ENCODE results near the gene UNC5CL. TPM values are rescaled to one million over a fixed set of nuclear protein-coding genes. Genes with fewer than 3 reads are reported as not detected.

UNC5CL gene
- polyA plus RNA-seq, 1 donor = 8.4 TPM

DNA sequence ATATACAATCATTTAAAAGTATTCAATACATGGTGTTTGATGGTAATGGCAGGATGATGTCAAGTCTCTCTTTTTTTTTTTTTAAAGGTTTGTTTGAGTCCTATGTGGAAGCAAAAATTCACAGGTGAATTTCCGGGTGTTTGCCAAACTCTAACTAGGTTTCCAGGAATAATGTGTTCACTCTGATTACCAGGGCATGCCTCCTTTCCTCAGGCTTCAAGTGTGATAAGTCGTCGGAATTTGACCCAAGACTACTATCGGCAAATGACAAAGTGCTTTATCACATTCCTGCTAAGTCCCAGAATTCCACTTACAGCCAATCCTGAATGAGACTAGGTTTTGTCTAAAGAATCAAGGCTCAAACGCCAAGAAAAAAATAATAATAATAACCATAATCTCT lies 25.8 kb upstream of the UNC5CL start:
- DNase-seq = no peak

- no peak for DNase-seq
These were observed 24.9 kb upstream of the UNC5CL start for GRCh38 chr6:41063884-41064285.

DNA sequence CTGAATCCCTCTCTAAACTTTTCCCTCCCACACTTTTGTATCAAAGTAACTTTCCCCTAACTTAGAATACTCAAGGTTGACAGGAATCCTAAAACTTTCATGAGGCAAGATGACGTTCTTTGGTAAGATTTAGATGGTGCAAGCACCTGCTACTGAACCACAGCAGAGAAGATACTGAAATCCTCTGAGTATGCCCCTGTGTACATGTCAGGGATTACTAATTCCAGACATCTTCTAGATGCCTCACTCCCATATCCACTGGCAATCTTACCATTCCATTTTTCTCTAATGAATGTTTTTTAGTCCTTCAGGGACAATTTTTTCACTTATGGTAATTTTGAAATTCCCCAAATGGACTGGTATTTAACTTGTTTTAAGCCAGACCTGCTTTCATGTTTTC lies 23.0 kb upstream of the UNC5CL start:
- DNase-seq = no peak

- DNase-seq = no peak
These were observed 22.2 kb upstream of the UNC5CL start for GRCh38 chr6:41061196-41061726.

- DNase-seq = no peak
These were observed 20.5 kb upstream of the UNC5CL start for GRCh38 chr6:41059556-41059955.

DNA sequence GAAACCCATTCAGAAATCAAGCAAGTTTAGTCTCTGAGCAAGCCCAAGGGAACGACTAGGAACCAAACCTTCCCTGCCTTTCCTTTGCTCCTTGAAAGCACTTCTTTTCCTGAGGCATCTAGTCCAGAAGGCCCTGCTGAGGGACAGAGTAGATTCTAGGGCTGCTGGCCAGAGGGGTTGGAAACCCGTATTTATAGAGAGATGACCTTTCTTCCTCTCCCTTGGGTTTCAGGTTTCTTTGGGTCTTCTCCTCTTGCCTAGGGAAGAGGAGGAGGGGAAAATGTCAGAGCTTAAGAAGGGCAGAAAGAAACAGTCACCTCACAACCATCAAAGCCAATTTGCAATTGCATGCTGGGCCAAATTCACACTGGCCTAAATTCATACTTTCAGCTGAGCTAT lies 19.8 kb upstream of the UNC5CL start:
- no peak for DNase-seq

- DNase-seq = no peak
These were observed 17.9 kb upstream of the UNC5CL start for GRCh38 chr6:41056768-41057490.

GRCh38 chr6:41055149-41055548 lies 16.1 kb upstream of the UNC5CL start:
- no peak for DNase-seq

GRCh38 chr6:41054511-41054910 lies 15.5 kb upstream of the UNC5CL start:
- no peak for DNase-seq

DNA sequence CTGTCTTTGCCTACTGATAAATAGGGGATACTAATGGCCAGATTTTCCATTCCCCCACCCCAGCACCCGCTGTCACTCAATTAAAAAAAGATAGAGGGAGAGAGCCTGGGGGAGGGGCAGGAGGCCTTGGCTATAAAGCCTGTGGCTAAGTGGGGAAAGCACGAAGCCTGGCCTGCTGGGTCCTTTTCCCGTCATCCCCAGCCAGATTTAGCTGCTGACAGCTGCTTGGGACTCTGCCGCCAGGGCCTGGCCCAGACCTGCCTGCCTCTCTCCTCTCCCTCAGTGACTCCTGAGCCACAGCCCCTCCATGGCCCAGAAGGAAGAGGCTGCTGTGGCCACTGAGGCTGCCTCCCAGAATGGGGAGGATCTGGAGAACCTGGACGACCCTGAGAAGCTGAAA lies 14.0 kb upstream of the UNC5CL start, which contains the start of gene APOBEC2:
TSS of gene APOBEC2 (plus strand) at position 162 of the 400 bp plus-strand sequence. CDS start at position 308, 146 bp downstream.
- DNase-seq = no peak

- no peak for DNase-seq
These were observed 12.9 kb upstream of the UNC5CL start for GRCh38 chr6:41051873-41052272.

- DNase-seq = no peak
These were observed 11.5 kb upstream of the UNC5CL start for GRCh38 chr6:41050536-41050935.

GRCh38 chr6:41049955-41050354 lies 10.9 kb upstream of the UNC5CL start:
- no peak for DNase-seq

GRCh38 chr6:41049521-41049920 lies 10.5 kb upstream of the UNC5CL start:
- no peak for DNase-seq

GRCh38 chr6:41047745-41048732 lies 9.0 kb upstream of the UNC5CL start:
- DNase-seq = no peak

- DNase-seq = no peak
These were observed 8.3 kb upstream of the UNC5CL start for GRCh38 chr6:41047306-41047705.

- no peak for DNase-seq
These were observed 7.1 kb upstream of the UNC5CL start for GRCh38 chr6:41046084-41046483.

DNA sequence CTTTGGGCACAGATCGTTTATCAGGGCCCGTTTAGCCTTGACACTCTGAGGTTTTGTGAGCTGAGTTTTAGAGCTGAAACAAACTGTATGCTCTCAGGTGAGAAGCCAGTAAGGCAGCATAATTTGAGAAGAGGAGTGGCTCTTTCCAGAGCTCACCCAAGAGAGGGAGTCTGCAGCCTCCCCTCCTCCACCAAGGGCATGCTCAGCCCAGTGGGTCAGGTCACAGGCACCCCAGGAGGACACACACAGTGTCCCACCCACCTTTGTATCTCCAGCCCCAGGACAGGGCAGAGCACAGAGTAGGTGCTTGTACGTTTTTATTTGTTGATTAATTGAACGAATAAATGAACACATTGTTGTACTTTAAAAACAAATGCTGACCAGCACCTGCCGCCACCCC lies 6.6 kb upstream of the UNC5CL start:
- DNase-seq = no peak

- DNase-seq = no peak
These were observed 4.1 kb upstream of the UNC5CL start for GRCh38 chr6:41043151-41043550.

DNA sequence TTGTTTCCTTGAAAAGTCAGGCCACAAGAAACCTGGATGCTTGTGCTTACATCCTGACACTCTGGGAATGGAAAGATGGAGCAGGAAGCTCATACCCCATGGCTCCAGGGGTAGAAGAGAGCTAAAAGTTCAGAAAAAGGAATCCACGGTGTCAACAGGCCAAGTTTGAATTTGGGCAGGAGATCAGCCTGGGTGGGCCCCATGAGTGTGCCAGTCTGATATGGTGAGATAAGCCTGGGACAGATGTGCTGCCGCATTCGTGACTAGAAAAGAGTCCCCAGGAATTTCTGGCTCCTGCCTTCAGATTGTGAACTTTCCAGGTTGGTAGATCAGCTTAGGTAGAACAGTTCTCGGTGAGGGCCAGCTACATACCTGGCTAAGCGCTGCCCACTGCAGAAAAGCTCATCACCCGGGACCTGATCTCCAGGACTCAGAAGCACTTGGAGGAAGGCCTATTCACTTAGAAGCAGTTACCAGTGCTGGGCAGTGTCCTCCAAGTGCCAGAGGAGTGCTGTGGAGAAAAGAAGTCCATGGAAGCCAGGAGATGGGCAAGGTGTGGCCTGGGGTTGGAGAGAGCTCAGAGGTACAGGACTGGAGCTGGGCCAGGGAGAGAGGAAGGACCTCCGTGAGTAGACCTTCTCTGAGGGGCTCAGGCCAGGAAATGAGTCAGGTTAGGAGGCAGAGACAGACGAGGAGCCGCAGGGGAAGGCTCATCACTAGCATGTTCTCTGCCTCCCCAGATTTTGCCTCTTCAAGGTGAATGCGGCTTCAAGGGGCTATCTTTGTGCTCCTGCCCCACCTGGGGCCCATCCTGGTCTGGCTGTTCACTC lies 3.4 kb upstream of the UNC5CL start, which contains the start of gene TSPO2:
TSS of gene TSPO2 (plus strand) at position 242 of the 830 bp plus-strand sequence. CDS start at position 761, 519 bp downstream.
- no peak for DNase-seq

DNA sequence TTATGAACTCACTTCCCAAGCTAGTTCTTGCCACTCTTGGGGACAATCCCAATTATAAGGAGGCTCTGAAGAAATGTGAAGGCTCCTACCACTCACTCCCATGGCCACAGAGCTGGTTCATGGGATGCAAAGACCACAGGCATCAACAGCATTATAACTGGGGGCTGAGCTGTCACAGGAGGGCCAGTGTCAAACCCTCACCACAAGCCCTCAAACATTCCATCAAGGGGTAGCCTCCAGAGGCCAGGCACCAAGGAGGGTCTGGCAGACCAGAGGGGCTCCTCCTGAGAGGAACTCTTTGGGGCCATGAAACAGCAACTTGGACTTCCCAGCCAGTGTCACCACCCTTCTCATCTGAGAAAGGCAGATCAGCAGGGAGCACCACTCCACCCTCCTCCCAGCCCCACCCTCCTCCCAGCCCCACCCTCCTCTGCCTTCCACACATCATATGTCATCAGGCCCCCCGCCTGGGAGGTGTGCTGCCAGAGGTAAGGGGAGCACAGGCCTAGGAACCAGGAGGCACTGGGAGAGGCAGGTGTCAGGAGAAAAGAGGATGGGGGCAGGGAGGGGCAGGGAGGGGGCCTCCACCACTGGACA lies 2.0 kb upstream of the UNC5CL start:
- DNase-seq = no peak
